Measurements from ENCODE around the gene TF.
A peak's percentile ranks its signal among the peaks of the same experiment; 100 is the strongest.

Gene TF

DNA sequence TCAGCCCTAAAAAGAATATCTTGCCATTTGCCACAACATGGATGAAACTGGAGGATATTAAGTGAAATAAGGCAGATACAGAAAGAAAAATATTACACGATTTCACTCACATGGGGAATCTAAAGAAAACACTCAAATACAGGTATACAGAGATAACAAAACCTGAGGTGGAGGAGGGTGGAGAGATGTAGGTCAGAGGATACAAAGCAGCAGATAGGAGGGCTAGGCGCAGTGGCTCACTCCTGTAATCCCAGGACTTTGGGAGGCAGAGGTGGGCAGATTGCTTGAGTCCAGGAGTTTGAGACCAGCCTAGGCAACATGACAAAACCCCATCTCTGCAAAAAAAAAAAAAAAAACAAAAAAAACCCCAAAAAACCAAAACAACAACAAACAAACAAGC is 36.3 kb downstream of the TF start:
- Mint-ChIP-seq H3K4me3 (no peak overlapping the region), H3K36me3 (ENCODE audit: insufficient read depth) (no peaks in the 10 kb centered on the region), H3K4me1 (ENCODE audit: low read depth in 2 of 2) (no peaks in the 10 kb centered on the region), H3K27ac (no peak overlapping the region), H3K27me3 (peaks cover 24 to 46% of the 10 kb centered on the region in 2 donors), H3K9me3 (no peaks in the 10 kb centered on the region)
- DNase-seq (no peak), ATAC-seq (replicated peaks) (no peak)

- no peak for DNase-seq
- no peaks in the 10 kb centered on the region for H3K36me3 Mint-ChIP-seq (ENCODE audit: insufficient read depth)
- H3K9me3 Mint-ChIP-seq: no peaks in the 10 kb centered on the region
- H3K4me3 Mint-ChIP-seq: no peak overlapping the region
- no peak overlapping the region for H3K27ac Mint-ChIP-seq
- H3K27me3 Mint-ChIP-seq: peaks cover 27 to 44% of the 10 kb centered on the region in 2 donors
- ATAC-seq (replicated peaks): no peak
- H3K4me1 Mint-ChIP-seq (ENCODE audit: low read depth in 2 of 2): no peaks in the 10 kb centered on the region
Observed at GRCh38 chr3:133783762-133784161, 37.6 kb downstream of the TF start.

DNA sequence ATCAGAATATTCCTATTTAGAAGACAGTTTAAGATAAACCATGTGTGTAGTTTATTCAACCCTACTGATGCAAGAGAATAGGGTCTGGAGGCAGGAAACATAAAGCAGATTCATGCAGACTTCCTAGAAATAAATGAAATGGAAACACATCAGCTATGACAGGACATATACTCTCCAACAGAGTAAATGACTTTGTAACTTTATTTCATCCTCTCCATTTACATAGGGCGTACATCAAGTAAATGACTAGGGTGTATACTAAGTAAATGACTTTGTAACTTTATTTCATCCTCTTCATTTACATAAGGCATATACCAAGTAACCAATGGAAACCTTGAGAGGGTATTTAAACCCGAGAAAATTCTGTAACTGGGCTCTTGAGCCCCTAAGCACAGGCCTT is 41.8 kb downstream of the TF start:
- no peak overlapping the region for H3K27ac Mint-ChIP-seq
- peaks cover 0 to 3% of the 10 kb centered on the region in 2 donors for H3K9me3 Mint-ChIP-seq
- H3K27me3 Mint-ChIP-seq: peaks cover 11 to 37% of the 10 kb centered on the region in 2 donors
- H3K4me3 Mint-ChIP-seq: no peak overlapping the region
- no peaks in the 10 kb centered on the region for H3K4me1 Mint-ChIP-seq (ENCODE audit: low read depth in 2 of 2)
- no peak for ATAC-seq (replicated peaks)
- H3K36me3 Mint-ChIP-seq (ENCODE audit: insufficient read depth): no peaks in the 10 kb centered on the region
- DNase-seq: no peak

GRCh38 chr3:133792171-133792763 is 46.1 kb downstream of the TF start:
- peaks cover 17 to 50% of the 10 kb centered on the region in 2 donors for H3K27me3 Mint-ChIP-seq
- H3K9me3 Mint-ChIP-seq: peaks cover 0 to 4% of the 10 kb centered on the region in 2 donors
- no peaks in the 10 kb centered on the region for H3K36me3 Mint-ChIP-seq (ENCODE audit: insufficient read depth)
- ATAC-seq (replicated peaks): no peak
- H3K4me3 Mint-ChIP-seq: no peak overlapping the region
- H3K27ac Mint-ChIP-seq: no peak overlapping the region
- DNase-seq: no peak
- no peaks in the 10 kb centered on the region for H3K4me1 Mint-ChIP-seq (ENCODE audit: low read depth in 2 of 2)

DNA sequence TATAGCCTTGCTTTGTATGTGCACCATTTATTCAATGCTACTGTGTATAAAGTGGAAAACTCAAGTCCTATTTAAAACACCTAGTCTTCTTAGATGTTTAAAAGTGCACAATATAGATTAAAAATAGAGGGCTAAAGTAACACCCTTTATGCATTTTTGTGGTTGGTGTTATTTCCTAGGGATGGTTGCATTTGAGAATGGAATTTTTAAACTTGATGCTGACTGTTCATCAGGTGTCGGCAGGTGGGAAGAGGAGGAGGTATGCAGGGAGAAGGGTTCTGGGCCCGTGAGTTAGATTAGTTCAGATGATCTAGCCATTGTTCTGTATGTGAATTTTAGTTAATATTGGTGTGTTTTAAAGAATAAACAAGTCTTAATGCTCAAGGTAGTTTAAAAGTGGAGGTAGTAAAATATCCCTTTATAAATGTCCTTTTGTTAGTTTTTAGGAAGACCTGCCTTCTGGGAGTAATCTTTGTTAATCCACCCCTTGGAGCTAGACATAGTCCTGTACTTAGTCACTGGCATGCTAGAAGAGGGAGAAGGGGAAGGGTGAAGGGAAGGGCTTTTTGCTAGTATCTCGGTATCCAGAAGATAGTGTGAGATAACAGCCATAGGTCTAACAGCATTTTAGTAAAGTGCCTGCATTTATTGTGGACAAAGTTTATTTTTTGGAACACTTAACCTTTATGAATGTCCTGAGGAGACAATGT is 51.4 kb downstream of the TF start:
- Mint-ChIP-seq H3K27me3 (peaks cover 19 to 54% of the 10 kb centered on the region in 2 donors), H3K9me3 (peaks cover 0 to 4% of the 10 kb centered on the region in 2 donors), H3K27ac (no peak overlapping the region), H3K4me3 (no peak overlapping the region), H3K36me3 (ENCODE audit: insufficient read depth) (no peaks in the 10 kb centered on the region), H3K4me1 (ENCODE audit: low read depth in 2 of 2) (no peaks in the 10 kb centered on the region)
- ATAC-seq (replicated peaks): no peak
- no peak for DNase-seq

- no peak for ATAC-seq (replicated peaks)
- H3K36me3 Mint-ChIP-seq (ENCODE audit: insufficient read depth): no peaks in the 10 kb centered on the region
- H3K27ac Mint-ChIP-seq: no peak overlapping the region
- no peaks in the 10 kb centered on the region for H3K9me3 Mint-ChIP-seq
- H3K4me1 Mint-ChIP-seq (ENCODE audit: low read depth in 2 of 2): no peaks in the 10 kb centered on the region
- no peak for DNase-seq
- H3K27me3 Mint-ChIP-seq: peaks cover 19 to 54% of the 10 kb centered on the region in 2 donors
- no peak overlapping the region for H3K4me3 Mint-ChIP-seq
Observed at GRCh38 chr3:133799794-133800585, 53.8 kb downstream of the TF start.

- ATAC-seq (replicated peaks) (no peak), DNase-seq (no peak)
- H3K9me3 Mint-ChIP-seq: no peaks in the 10 kb centered on the region
- peaks cover 12 to 16% of the 10 kb centered on the region in 2 donors for H3K4me1 Mint-ChIP-seq (ENCODE audit: low read depth in 2 of 2)
- no peak overlapping the region for H3K4me3 Mint-ChIP-seq
- peaks cover 4 to 30% of the 10 kb centered on the region in 2 donors for H3K27me3 Mint-ChIP-seq
- H3K27ac Mint-ChIP-seq: no peak overlapping the region
- H3K36me3 Mint-ChIP-seq (ENCODE audit: insufficient read depth): peaks cover 29% of the 10 kb centered on the region
Observed at GRCh38 chr3:133803469-133803868, 57.3 kb downstream of the TF start.

GRCh38 chr3:133804896-133805295 is 58.7 kb downstream of the TF start:
- H3K4me1 Mint-ChIP-seq (ENCODE audit: low read depth in 2 of 2): peaks cover 12 to 16% of the 10 kb centered on the region in 2 donors
- H3K4me3 Mint-ChIP-seq: peak overlapping the region; percentile 94 to 99
- ATAC-seq (replicated peaks) (no peak), DNase-seq (no peak)
- H3K27ac Mint-ChIP-seq: peak overlapping the region; percentile 94 to 98
- H3K27me3 Mint-ChIP-seq: peaks cover 4 to 27% of the 10 kb centered on the region in 2 donors
- H3K9me3 Mint-ChIP-seq: no peaks in the 10 kb centered on the region
- H3K36me3 Mint-ChIP-seq (ENCODE audit: insufficient read depth): peaks cover 42% of the 10 kb centered on the region

DNA sequence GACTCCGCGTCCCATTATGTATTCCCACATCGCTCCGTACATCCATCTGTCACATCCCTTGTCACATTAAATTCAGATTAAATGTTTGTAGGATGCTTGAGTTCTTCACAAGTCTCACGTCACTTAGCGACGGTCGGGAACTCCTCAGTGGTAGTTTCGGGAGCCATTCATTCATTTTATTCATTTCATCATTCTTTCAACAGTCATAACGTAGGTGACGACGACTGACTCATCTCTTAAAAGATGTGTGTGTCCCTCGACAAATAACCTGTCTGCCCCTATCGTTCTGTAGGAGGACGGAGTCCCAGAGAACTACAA is 59.1 kb downstream of the TF start:
- Mint-ChIP-seq H3K4me3 (peak overlapping the region; percentile 94 to 99), H3K36me3 (ENCODE audit: insufficient read depth) (peaks cover 46% of the 10 kb centered on the region), H3K27me3 (peaks cover 4 to 23% of the 10 kb centered on the region in 2 donors), H3K9me3 (no peaks in the 10 kb centered on the region), H3K4me1 (ENCODE audit: low read depth in 2 of 2) (peaks cover 12 to 16% of the 10 kb centered on the region in 2 donors), H3K27ac (peak overlapping the region; percentile 94 to 98)
- DNase-seq (no peak), ATAC-seq (replicated peaks) (no peak)

GRCh38 chr3:133805702-133806475 is 59.7 kb downstream of the TF start, which contains the start of gene SRPRB:
SRPRB (plus strand) TSS chr3:133805815; CDS start chr3:133805849, 34 bp downstream.
- peak; percentile 91 to 94 (median 93) for DNase-seq
- Mint-ChIP-seq H3K36me3 (ENCODE audit: insufficient read depth) (peaks cover 52% of the 10 kb centered on the region), H3K4me3 (peak within 1 kb of the TSS; percentile 94 to 99), H3K9me3 (no peaks in the 10 kb centered on the region), H3K27me3 (peaks cover 4 to 17% of the 10 kb centered on the region in 2 donors), H3K4me1 (ENCODE audit: low read depth in 2 of 2) (peaks cover 12 to 16% of the 10 kb centered on the region in 2 donors), H3K27ac (peak within 1 kb of the TSS; percentile 94 to 98)
- ATAC-seq (replicated peaks): peak; percentile 91

- Mint-ChIP-seq H3K9me3 (no peaks in the 10 kb centered on the region), H3K4me1 (ENCODE audit: low read depth in 2 of 2) (peaks cover 3% of the 10 kb centered on the region in 2 donors), H3K27me3 (no peaks in the 10 kb centered on the region), H3K4me3 (no peak overlapping the region), H3K27ac (no peak overlapping the region), H3K36me3 (ENCODE audit: insufficient read depth) (peaks cover 94% of the 10 kb centered on the region)
- ATAC-seq (replicated peaks) (no peak), DNase-seq (no peak)
Observed at GRCh38 chr3:133812872-133813271, 66.7 kb downstream of the TF start.

DNA sequence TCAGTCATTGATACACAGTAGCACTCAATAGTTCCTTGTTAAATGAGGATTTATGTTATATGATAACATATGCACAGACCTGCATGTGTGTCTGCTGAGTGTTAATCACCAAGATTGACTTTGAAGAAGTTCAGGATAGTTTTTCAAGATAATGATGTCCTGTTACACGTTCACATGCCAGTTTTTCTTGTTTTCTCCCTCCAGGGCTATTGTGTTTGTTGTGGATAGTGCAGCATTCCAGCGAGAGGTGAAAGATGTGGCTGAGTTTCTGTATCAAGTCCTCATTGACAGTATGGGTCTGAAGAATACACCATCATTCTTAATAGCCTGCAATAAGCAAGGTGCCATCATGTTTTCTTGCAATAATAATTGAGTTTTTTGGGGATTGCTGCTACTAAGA is 69.2 kb downstream of the TF start:
- Mint-ChIP-seq H3K27ac (no peak overlapping the region), H3K4me3 (no peak overlapping the region), H3K9me3 (no peaks in the 10 kb centered on the region), H3K36me3 (ENCODE audit: insufficient read depth) (peaks cover 90% of the 10 kb centered on the region), H3K27me3 (no peaks in the 10 kb centered on the region), H3K4me1 (ENCODE audit: low read depth in 2 of 2) (peaks cover 3% of the 10 kb centered on the region in 2 donors)
- ATAC-seq (replicated peaks): no peak
- DNase-seq: no peak

- peaks cover 64% of the 10 kb centered on the region for H3K36me3 Mint-ChIP-seq (ENCODE audit: insufficient read depth)
- H3K4me1 Mint-ChIP-seq (ENCODE audit: low read depth in 2 of 2): no peaks in the 10 kb centered on the region
- DNase-seq (no peak), ATAC-seq (replicated peaks) (no peak)
- no peak overlapping the region for H3K27ac Mint-ChIP-seq
- H3K4me3 Mint-ChIP-seq: no peak overlapping the region
- no peaks in the 10 kb centered on the region for H3K9me3 Mint-ChIP-seq
- H3K27me3 Mint-ChIP-seq: no peaks in the 10 kb centered on the region
Observed at GRCh38 chr3:133820129-133820528, 73.9 kb downstream of the TF start.

Measured in effector memory CD8-positive, alpha-beta T cell (primary cell).